Measurements from ENCODE around the gene PPIL6. TPM values are rescaled to one million over a fixed set of nuclear protein-coding genes. Genes with fewer than 3 reads are reported as not detected.
A peak's percentile ranks its signal among the peaks of the same experiment; 100 is the strongest.

Gene PPIL6
- 3.9 TPM for total RNA-seq
- long read RNA-seq, full-length matches to known transcripts, result 6 of 9 reads
- long read RNA-seq, partial matches to known transcripts, result 0 of 9 reads
- long read RNA-seq, other reads (novel, unspliced or antisense), result 3 of 9 reads

DNA sequence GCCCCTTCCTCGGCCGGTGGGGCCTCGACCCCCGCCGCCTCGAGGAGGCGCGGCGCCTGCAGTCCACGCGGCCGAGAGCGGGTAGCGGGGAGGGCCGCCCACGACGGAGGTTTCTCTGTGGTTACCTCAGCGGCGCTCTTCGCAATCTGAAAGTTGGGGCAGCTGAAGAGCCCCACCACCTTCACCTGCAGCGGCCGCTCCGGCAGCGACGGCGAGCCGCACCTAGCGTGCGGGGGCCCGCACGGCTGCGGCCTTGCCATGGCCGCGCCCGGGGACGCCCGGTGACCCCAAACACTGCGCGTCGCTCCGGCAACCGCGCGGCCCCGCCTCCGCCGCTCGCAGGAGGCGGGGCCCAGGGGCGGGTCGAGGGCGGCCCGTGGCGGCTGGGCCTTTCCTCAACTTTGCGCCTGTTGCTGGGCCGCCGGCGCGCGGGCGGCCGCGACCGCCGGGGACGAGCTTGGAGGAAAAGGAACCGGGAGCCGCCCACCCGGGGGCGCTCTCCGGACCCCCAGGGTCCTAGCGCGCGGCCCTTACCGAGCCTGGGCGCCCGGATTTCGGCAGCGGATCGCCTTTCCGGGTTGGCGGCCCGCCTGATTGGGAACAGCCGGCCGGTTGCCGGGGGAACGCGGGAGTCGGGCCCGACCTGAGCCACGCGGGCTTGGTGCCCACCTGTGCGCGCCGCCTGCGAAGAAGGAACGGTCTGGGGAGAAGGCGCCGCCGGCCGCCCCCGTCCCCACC lies at the start of gene PPIL6, which contains the start of gene SMPD2:
TSS of gene PPIL6 (minus strand) at position 298 of the 738 bp plus-strand sequence. CDS start at position 260, 38 bp downstream.
TSS of gene SMPD2 (plus strand) at position 394 of the 738 bp plus-strand sequence. CDS start 398 bp downstream, outside the sequence.
- Histone ChIP-seq H3K27me3 (ENCODE audit: low read depth) (no peaks in the 10 kb centered on the region), H3K9me3 (replicated peaks) (no peaks in the 10 kb centered on the region), H3K4me3 (peak within 1 kb of the TSS; percentile 89), H3K4me1 (peaks cover 28% of the 10 kb centered on the region), H3K27ac (replicated peaks) (peak within 1 kb of the TSS; percentile 84), H3K36me3 (peaks cover 20% of the 10 kb centered on the region)
- TF ChIP-seq, protein P1, sequence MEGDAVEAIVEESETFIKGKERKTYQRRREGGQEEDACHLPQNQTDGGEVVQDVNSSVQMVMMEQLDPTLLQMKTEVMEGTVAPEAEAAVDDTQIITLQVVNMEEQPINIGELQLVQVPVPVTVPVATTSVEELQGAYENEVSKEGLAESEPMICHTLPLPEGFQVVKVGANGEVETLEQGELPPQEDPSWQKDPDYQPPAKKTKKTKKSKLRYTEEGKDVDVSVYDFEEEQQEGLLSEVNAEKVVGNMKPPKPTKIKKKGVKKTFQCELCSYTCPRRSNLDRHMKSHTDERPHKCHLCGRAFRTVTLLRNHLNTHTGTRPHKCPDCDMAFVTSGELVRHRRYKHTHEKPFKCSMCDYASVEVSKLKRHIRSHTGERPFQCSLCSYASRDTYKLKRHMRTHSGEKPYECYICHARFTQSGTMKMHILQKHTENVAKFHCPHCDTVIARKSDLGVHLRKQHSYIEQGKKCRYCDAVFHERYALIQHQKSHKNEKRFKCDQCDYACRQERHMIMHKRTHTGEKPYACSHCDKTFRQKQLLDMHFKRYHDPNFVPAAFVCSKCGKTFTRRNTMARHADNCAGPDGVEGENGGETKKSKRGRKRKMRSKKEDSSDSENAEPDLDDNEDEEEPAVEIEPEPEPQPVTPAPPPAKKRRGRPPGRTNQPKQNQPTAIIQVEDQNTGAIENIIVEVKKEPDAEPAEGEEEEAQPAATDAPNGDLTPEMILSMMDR (IDR thresholded peaks at IDR 0.05; ENCODE audit: borderline replicate concordance), result peak; percentile 45
- intact Hi-C loops (cut with micrococcal nuclease), result no loop called here
- DNase-seq, result peak; percentile 90

- intact Hi-C loops (cut with micrococcal nuclease), result no loop called here
- DNase-seq, result no peak
- Histone ChIP-seq H3K9me3 (replicated peaks) (no peaks in the 10 kb centered on the region), H3K27ac (replicated peaks) (no peak overlapping the region), H3K27me3 (ENCODE audit: low read depth) (no peaks in the 10 kb centered on the region), H3K4me3 (no peak overlapping the region), H3K36me3 (no peaks in the 10 kb centered on the region), H3K4me1 (peaks cover 6% of the 10 kb centered on the region)
- TF ChIP-seq, protein P1 (IDR thresholded peaks at IDR 0.05; ENCODE audit: borderline replicate concordance), result no peak
Measured at GRCh38 chr6:109488001-109488400, 47.6 kb upstream of the PPIL6 start.

- Histone ChIP-seq H3K36me3 (peaks cover 7% of the 10 kb centered on the region), H3K27ac (replicated peaks) (no peak overlapping the region), H3K4me1 (peaks cover 25% of the 10 kb centered on the region), H3K9me3 (replicated peaks) (no peaks in the 10 kb centered on the region), H3K27me3 (ENCODE audit: low read depth) (no peaks in the 10 kb centered on the region), H3K4me3 (no peak overlapping the region)
- DNase-seq, result no peak
- intact Hi-C loops (cut with micrococcal nuclease), result no loop called here
- TF ChIP-seq, protein P1 (IDR thresholded peaks at IDR 0.05; ENCODE audit: borderline replicate concordance), result no peak
Measured at GRCh38 chr6:109486068-109486467, 45.6 kb upstream of the PPIL6 start.

DNA sequence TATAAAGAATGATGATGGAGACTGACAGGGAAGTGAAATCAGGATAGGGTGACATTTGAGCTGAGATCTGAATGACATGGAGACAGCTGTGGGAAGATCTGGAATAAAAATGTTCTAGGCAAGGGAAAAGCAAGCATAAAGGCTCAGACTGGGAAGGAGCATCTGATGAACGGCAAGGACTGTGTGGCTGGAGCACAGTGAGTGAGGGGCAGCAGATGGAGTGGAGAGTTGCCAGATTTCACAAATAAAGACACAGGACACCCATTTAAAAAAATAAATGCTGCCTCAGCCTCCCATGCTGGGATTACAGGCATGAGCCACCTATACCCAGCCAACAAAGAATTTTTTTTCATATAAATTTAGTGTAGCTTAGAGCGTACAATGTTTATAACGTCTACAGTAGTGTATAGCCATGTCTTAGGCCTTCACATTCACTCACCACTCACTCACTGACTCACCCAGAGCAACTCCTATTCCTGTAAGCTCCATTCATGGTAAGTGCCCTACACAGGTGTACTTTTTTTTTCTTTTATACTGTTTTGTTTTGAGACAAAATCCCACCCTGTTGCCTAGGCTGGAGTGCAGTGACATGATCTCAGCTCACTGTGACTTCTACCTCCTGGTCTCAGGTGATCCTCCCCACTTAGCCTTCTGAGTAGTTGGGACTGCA lies 45.0 kb upstream of the PPIL6 start:
- Histone ChIP-seq H3K4me1 (peaks cover 32% of the 10 kb centered on the region), H3K9me3 (replicated peaks) (no peaks in the 10 kb centered on the region), H3K27me3 (ENCODE audit: low read depth) (no peaks in the 10 kb centered on the region), H3K36me3 (peaks cover 13% of the 10 kb centered on the region), H3K4me3 (no peak overlapping the region), H3K27ac (replicated peaks) (no peak overlapping the region)
- TF ChIP-seq, protein P1 (IDR thresholded peaks at IDR 0.05; ENCODE audit: borderline replicate concordance), result no peak
- intact Hi-C loops (cut with micrococcal nuclease), result no loop called here
- DNase-seq, result no peak

DNA sequence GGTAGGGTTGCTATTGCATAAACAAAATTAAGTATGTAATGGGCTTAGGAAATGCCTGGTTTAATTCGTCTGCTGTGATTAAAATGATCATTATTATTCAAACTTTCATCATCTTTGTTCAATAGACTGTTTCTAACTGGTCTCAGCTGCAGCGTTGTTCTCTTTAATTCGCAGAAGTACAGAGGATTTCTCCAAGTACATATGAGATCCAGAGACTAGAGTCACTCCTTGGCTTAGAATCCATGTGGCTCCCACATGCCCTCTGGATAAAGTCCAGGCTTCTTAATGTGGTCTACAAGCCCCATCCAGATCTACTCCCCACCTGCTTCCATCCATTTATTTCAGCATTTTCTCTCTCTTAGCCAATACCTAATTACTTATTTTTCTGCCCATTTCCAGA lies 43.7 kb upstream of the PPIL6 start:
- no peaks in the 10 kb centered on the region for H3K27me3 ChIP-seq (ENCODE audit: low read depth)
- H3K9me3 ChIP-seq (replicated peaks), result no peaks in the 10 kb centered on the region
- intact Hi-C loops (cut with micrococcal nuclease), result no loop called here
- H3K4me1 ChIP-seq, result peaks cover 45% of the 10 kb centered on the region
- H3K27ac ChIP-seq (replicated peaks), result peak overlapping the region; percentile 87
- H3K36me3 ChIP-seq, result peaks cover 16% of the 10 kb centered on the region
- H3K4me3 ChIP-seq, result peak overlapping the region; percentile 100
- TF ChIP-seq, protein P1 (IDR thresholded peaks at IDR 0.05; ENCODE audit: borderline replicate concordance), result no peak
- no peak for DNase-seq

Measured in left ventricle myocardium inferior (tissue), 1 donor.